ENCODE results near the gene CFAP77.

Gene CFAP77

GRCh38 chr9:132600326-132600984 lies 190.4 kb downstream of the CFAP77 start:
- Histone ChIP-seq H3K27me3 (ENCODE audit: insufficient read depth, low read depth, severe bottlenecking) (peaks cover 2% of the 10 kb centered on the region), H3K4me3 (ENCODE audit: low read depth, low read length) (no peak overlapping the region), H3K36me3 (peaks cover 9% of the 10 kb centered on the region), H3K27ac (no peak overlapping the region), H3K9me3 (ENCODE audit: severe bottlenecking) (no peaks in the 10 kb centered on the region)
- DNase-seq = no peak
- TF ChIP-seq CTCF (IDR thresholded peaks at IDR 0.05; ENCODE audit: low read depth, low read length) = no peak

DNA sequence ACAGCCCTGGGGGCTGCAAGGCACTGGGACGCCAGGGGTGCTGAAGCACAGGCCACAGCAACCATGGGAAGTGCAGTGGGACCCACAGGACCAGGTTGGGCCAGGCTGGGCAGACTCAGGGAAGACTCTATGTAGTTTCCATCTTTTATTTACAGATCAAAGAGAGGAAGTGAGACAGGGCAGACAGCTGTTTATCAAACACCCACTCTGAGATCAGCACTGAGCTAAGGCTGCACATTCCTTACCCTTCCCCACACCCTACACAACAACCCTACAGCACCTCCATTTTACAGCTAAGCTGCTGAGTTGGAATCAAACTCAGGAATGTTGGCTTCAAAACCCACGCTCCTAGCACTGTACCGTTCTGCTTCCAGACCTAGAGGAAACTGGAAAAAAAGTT lies 192.2 kb downstream of the CFAP77 start:
- no peaks in the 10 kb centered on the region for H3K9me3 ChIP-seq (ENCODE audit: severe bottlenecking)
- H3K4me3 ChIP-seq (ENCODE audit: low read depth, low read length) = no peak overlapping the region
- H3K27me3 ChIP-seq (ENCODE audit: insufficient read depth, low read depth, severe bottlenecking) = no peaks in the 10 kb centered on the region
- H3K27ac ChIP-seq = no peak overlapping the region
- TF ChIP-seq CTCF (IDR thresholded peaks at IDR 0.05; ENCODE audit: low read depth, low read length) = no peak
- DNase-seq = no peak
- H3K36me3 ChIP-seq = peaks cover 17% of the 10 kb centered on the region

GRCh38 chr9:132605387-132605786 lies 195.4 kb downstream of the CFAP77 start:
- no peak for TF ChIP-seq CTCF (IDR thresholded peaks at IDR 0.05; ENCODE audit: low read depth, low read length)
- H3K36me3 ChIP-seq = peaks cover 17% of the 10 kb centered on the region
- no peaks in the 10 kb centered on the region for H3K9me3 ChIP-seq (ENCODE audit: severe bottlenecking)
- H3K27ac ChIP-seq = no peak overlapping the region
- H3K4me3 ChIP-seq (ENCODE audit: low read depth, low read length) = no peak overlapping the region
- no peaks in the 10 kb centered on the region for H3K27me3 ChIP-seq (ENCODE audit: insufficient read depth, low read depth, severe bottlenecking)
- DNase-seq = no peak

DNA sequence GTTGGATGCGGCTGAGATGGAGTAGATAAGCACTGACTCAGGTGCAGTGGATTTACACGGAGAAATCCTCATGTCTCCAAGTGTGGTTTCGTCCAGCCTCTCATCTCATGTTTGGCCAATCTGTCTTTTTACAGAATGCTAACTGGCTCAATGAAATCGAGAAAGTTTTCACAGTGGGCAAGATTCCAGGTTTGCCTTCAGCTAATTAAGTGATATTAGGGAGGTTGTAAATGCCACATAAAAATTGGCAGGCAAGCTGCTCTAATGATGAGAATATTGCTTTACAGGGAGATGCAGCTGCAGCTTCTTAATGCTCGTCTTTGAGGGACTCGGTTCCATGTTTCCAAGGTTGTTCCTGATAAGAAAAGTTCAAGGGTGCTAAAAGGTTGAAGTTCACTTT lies 196.1 kb downstream of the CFAP77 start:
- no peak for DNase-seq
- Histone ChIP-seq H3K4me3 (ENCODE audit: low read depth, low read length) (no peak overlapping the region), H3K27ac (no peak overlapping the region), H3K36me3 (peaks cover 17% of the 10 kb centered on the region), H3K27me3 (ENCODE audit: insufficient read depth, low read depth, severe bottlenecking) (no peaks in the 10 kb centered on the region), H3K9me3 (ENCODE audit: severe bottlenecking) (no peaks in the 10 kb centered on the region)
- TF ChIP-seq CTCF (IDR thresholded peaks at IDR 0.05; ENCODE audit: low read depth, low read length) = no peak

DNA sequence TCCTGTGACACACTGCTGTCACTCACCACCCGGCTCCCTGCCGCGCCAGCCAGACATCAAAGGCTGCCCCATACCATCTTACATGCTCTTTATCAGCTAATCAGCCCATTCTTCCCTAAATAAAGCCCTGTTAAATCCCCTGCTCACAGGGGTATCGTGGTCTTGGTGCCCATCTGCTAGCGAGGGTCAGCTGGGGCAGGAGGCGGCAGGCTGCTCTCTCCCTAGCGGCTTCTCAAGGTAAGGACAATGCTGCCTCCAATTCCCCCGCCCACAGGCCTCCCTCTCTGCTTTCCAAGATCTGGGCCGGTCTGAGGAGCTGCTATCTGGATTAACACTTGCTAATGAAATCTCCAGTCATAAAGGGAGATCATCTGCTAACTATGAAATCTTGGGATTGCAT lies 199.2 kb downstream of the CFAP77 start:
- Histone ChIP-seq H3K4me3 (ENCODE audit: low read depth, low read length) (no peak overlapping the region), H3K36me3 (peaks cover 24% of the 10 kb centered on the region), H3K27ac (no peak overlapping the region; the same call in 1 of the 2 replicates), H3K9me3 (ENCODE audit: severe bottlenecking) (no peaks in the 10 kb centered on the region), H3K27me3 (ENCODE audit: insufficient read depth, low read depth, severe bottlenecking) (no peaks in the 10 kb centered on the region)
- peak; percentile 96 for DNase-seq
- TF ChIP-seq CTCF (IDR thresholded peaks at IDR 0.05; ENCODE audit: low read depth, low read length) = peak; percentile 64

DNA sequence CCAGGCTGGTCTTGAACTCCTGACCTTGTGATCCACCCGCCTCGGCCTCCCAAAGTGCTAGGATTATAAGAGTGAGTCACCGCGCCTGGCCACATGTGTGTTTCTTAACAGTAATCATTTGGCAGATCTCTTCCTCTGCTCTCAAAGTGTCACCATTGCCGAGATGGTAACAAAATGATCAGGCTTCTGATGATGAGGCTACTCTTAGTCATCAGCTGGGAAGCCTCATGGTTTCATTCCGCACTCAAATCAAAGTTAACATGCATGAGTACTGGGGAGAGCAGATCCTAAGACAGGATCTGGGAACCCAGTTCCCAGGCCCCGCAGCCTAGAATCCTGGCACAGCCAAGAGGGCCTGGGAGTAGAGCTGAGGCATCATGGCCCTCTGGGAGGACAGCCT lies 199.8 kb downstream of the CFAP77 start:
- no peaks in the 10 kb centered on the region for H3K9me3 ChIP-seq (ENCODE audit: severe bottlenecking)
- no peak overlapping the region for H3K4me3 ChIP-seq (ENCODE audit: low read depth, low read length)
- H3K36me3 ChIP-seq = peaks cover 28% of the 10 kb centered on the region
- TF ChIP-seq CTCF (IDR thresholded peaks at IDR 0.05; ENCODE audit: low read depth, low read length) = no peak
- H3K27ac ChIP-seq = no peak overlapping the region
- no peaks in the 10 kb centered on the region for H3K27me3 ChIP-seq (ENCODE audit: insufficient read depth, low read depth, severe bottlenecking)
- DNase-seq = no peak

Data from WERI-Rb-1 (cell line).